ENCODE measurements around the gene ABCC9.

ABCC9 gene

GRCh38 chr12:21773806-21774205, 167.4 kb downstream of the ABCC9 start:
- DNase-seq (ENCODE audit: low spot score) = no peak

GRCh38 chr12:21773263-21773741, 167.9 kb downstream of the ABCC9 start:
- DNase-seq (ENCODE audit: low spot score) = no peak

- DNase-seq (ENCODE audit: low spot score) = no peak
These were observed 169.9 kb downstream of the ABCC9 start for GRCh38 chr12:21771311-21771710.

GRCh38 chr12:21769307-21769706, 171.9 kb downstream of the ABCC9 start:
- DNase-seq (ENCODE audit: low spot score) = no peak

GRCh38 chr12:21766403-21766802, 174.8 kb downstream of the ABCC9 start:
- no peak for DNase-seq (ENCODE audit: low spot score)

- no peak for DNase-seq (ENCODE audit: low spot score)
These were observed 176.3 kb downstream of the ABCC9 start for GRCh38 chr12:21764950-21765349.

GRCh38 chr12:21764065-21764464, 177.2 kb downstream of the ABCC9 start:
- no peak for DNase-seq (ENCODE audit: low spot score)

- DNase-seq (ENCODE audit: low spot score) = no peak
These were observed 177.7 kb downstream of the ABCC9 start for GRCh38 chr12:21763531-21763930.

GRCh38 chr12:21759737-21760136, 181.5 kb downstream of the ABCC9 start:
- no peak for DNase-seq (ENCODE audit: low spot score)

GRCh38 chr12:21757735-21758134, 183.5 kb downstream of the ABCC9 start:
- no peak for DNase-seq (ENCODE audit: low spot score)

GRCh38 chr12:21756699-21757098, 184.5 kb downstream of the ABCC9 start:
- DNase-seq (ENCODE audit: low spot score) = no peak

- no peak for DNase-seq (ENCODE audit: low spot score)
These were observed 189.7 kb downstream of the ABCC9 start for GRCh38 chr12:21751517-21751916.

Measured in hematopoietic multipotent progenitor cell treated with erythropoietin and hydrocortisone succinate and interleukin-3 and kit ligand, for 15 days (in vitro differentiated cells).